ENCODE measurements around the gene HOXA5.

The HOXA5 gene

GRCh38 chr7:27119412-27119911 lies 24.0 kb downstream of the HOXA5 start (continued):
- TF ChIP-seq KLF17 (tag by site-specific recombination; IDR thresholded peaks at IDR 0.05) (no peak), INSM2 (tag by site-specific recombination; IDR thresholded peaks at IDR 0.05) (no peak), ZNF785 (tag by site-specific recombination; IDR thresholded peaks at IDR 0.05) (no peak), ZSCAN23 (tag by site-specific recombination; IDR thresholded peaks at IDR 0.05) (no peak), WT1 (tag by site-specific recombination; IDR thresholded peaks at IDR 0.05) (no peak), ZFHX2 (tag by site-specific recombination; conservative IDR thresholded peaks at IDR 0.05) (no peak), ZBTB21 (tag by site-specific recombination; IDR thresholded peaks at IDR 0.05) (no peak), PRDM1 (tag by site-specific recombination; IDR thresholded peaks at IDR 0.05) (0 out of 2 replicates have a peak, but pooled peaks have one; percentile 31), ZNF585B (tag by site-specific recombination; IDR thresholded peaks at IDR 0.05) (no peak), ZBTB10 (tag by site-specific recombination; IDR thresholded peaks at IDR 0.05) (no peak), ZNF2 (tag by site-specific recombination; IDR thresholded peaks at IDR 0.05) (no peak), ZNF146 (tag by site-specific recombination; IDR thresholded peaks at IDR 0.05) (no peak), ZNF311 (tag by site-specific recombination; IDR thresholded peaks at IDR 0.05; ENCODE audit: borderline replicate concordance) (no peak), PBX3 (CRISPR knock-in tag; IDR thresholded peaks at IDR 0.05) (no peak), ZNF26 (tag by site-specific recombination; IDR thresholded peaks at IDR 0.05) (no peak), ZNF623 (tag by site-specific recombination; IDR thresholded peaks at IDR 0.05) (no peak), MYNN (tag by site-specific recombination; IDR thresholded peaks at IDR 0.05; ENCODE audit: borderline replicate concordance) (no peak), ZNF18 (tag by site-specific recombination; IDR thresholded peaks at IDR 0.05) (no peak), ZBTB1 (tag by site-specific recombination; IDR thresholded peaks at IDR 0.05) (no peak), ZNF600 (tag by site-specific recombination; IDR thresholded peaks at IDR 0.05) (no peak), ZIC2 (tag by site-specific recombination; IDR thresholded peaks at IDR 0.05) (peak; percentile 23; the same call in 1 of the 2 replicates), ZNF335 (tag by site-specific recombination; conservative IDR thresholded peaks at IDR 0.05) (peak; percentile 35; the same call in 1 of the 2 replicates), KLF16 (tag by site-specific recombination; IDR thresholded peaks at IDR 0.05) (no peak), ZBTB17 (tag by site-specific recombination; IDR thresholded peaks at IDR 0.05) (peak; percentile 86), ZNF529 (tag by site-specific recombination; IDR thresholded peaks at IDR 0.05; ENCODE audit: insufficient replicate concordance) (no peak), ZNF202 (tag by site-specific recombination; IDR thresholded peaks at IDR 0.05; ENCODE audit: borderline replicate concordance) (no peak)
